Right lobe of liver (tissue), 6 donors: Measurements from ENCODE around the gene IFT88. TPM values are rescaled to one million over a fixed set of nuclear protein-coding genes. Genes with fewer than 3 reads are reported as not detected.
"Not testable (repeated sequence)": the region's sequence is repeated elsewhere in the genome, so short reads cannot be mapped to it uniquely, and the experiment has no call there.

Source experiments
- ATAC-seq, 4 donors: fragments of 200-7000 bp; cut with Tn5 transposase; one replicate each; pipeline ENCODE4 v1.9.1; 2020; ENCODE audit warnings: mild to moderate bottlenecking in 4 of 4, moderate library complexity in 4 of 4
- DNase-seq, 3 donors: peaks; one replicate each; pipeline ENCODE4 v3.0.0-alpha.2; 2020
- H3K27ac ChIP-seq, 3 donors: fragments of 200-600 bp; one replicate each; pipeline ENCODE4 v1.8.0; 2022
- H3K27me3 ChIP-seq, 2 donors: fragments of 200-600 bp; one replicate each; pipeline ENCODE4 v1.8.0; 2022
- H3K36me3 ChIP-seq, 4 donors: fragments of 200-600 bp; sonication (generic) in 1 of 4; one replicate each; pipeline versions ENCODE4 v1.5.1 to v1.8.0; 2017 to 2022; ENCODE audit warnings: control low read depth in 1 of 4
- H3K4me1 ChIP-seq, 4 donors: fragments of 200-600 bp; sonication (generic) in 1 of 4; one replicate each; pipeline versions ENCODE4 v1.5.1 to v1.8.0; 2017 to 2022; ENCODE audit warnings: control low read depth in 1 of 4
- H3K4me3 ChIP-seq, 3 donors: fragments of 200-600 bp; one replicate each; pipeline ENCODE4 v1.8.0; 2022
- H3K9me3 ChIP-seq, 4 donors: fragments of 200-600 bp; sonication (generic) in 1 of 4; one replicate each; pipeline versions ENCODE4 v1.5.1 to v1.8.0; 2017 to 2022; ENCODE audit warnings: control low read depth in 1 of 4
- CTCF ChIP-seq, 4 donors: fragments of 200-600 bp in 3 of 4; fragments of 450-650 bp in 1 of 4; IDR thresholded peaks; one replicate each; pipeline versions ENCODE4 v1.5.1 to v1.8.0; 2016 to 2022; ENCODE audit warnings: antibody characterized with exemption in 4 of 4, mild to moderate bottlenecking in 2 of 4
- POLR2A ChIP-seq: fragments of 450-650 bp; IDR thresholded peaks from one replicate; pipeline ENCODE4 v1.6.1; 2017; ENCODE audit warnings: antibody characterized with exemption, mild to moderate bottlenecking
- WGBS: methylation state at CpG from one replicate; pipeline ENCODE4 v1.1.6; 2018; ENCODE audit warnings: low coverage, low lambda C conversion rate; ENCODE audit not compliant: insufficient coverage; ENCODE audit errors: missing lambda C conversion rate; 5-methylcytosine and 5-hydroxymethylcytosine counted together
- intact Hi-C, 2 donors: fragments of 100-400 bp; cut with DNase I; formaldehyde crosslinking; loops; one replicate each; pipeline versions ENCODE4 v1.11.2 to v1.14.1; 2022
- total RNA-seq, 6 experiments: library from RNA; depleted of rRNA in 2 of 6; stranded (reverse); fragments of >200 nt in 2 of 6; fragmentation: NEBNext Ultra II Directional in 3 of 6; extraction: Animal tissue kit (Norgen Biotek cat#: 25700) in 3 of 6; gene quantifications; one replicate each; pipeline versions ENCODE4 v1.1.0 to v1.2.4, GENCODE V29; 2016 to 2023
- donor health status: DM: no; HTN: yes; CAD: no.
- donor health status: DM: no; HTN: no; CAD: no.
- donor health status: DM: no; HTN: no; CAD: no.
- donor health status: DM: no; HTN: yes; CAD: no.
- donor health status: DM: no; HTN: yes; CAD: no.

IFT88 gene
- total RNA-seq, 6 experiments from 2014 or later, result 7.9 to 17.6 (median 11.8) TPM

GRCh38 chr13:20679879-20680278 lies 112.9 kb downstream of the IFT88 start:
- WGBS, result 56% methylated on average over 3 of the region's 3 CpGs
- intact Hi-C loops, result no loop called here
- ATAC-seq, result no peak
- no peak overlapping the region for H3K27ac ChIP-seq
- H3K4me3 ChIP-seq, result no peak overlapping the region
- no peaks in the 10 kb centered on the region for H3K27me3 ChIP-seq
- peaks cover 0 to 3% (median 0%) of the 10 kb centered on the region in 4 donors for H3K4me1 ChIP-seq
- no peak for TF ChIP-seq POLR2A
- TF ChIP-seq CTCF (IDR thresholded peaks at IDR 0.05), result no peak
- H3K36me3 ChIP-seq, result peaks cover 0 to 6% (median 0%) of the 10 kb centered on the region in 4 donors
- no peak for DNase-seq
- no peaks in the 10 kb centered on the region for H3K9me3 ChIP-seq

GRCh38 chr13:20680416-20681080 lies 113.6 kb downstream of the IFT88 start:
- Histone ChIP-seq H3K27ac (no peak overlapping the region), H3K4me3 (no peak overlapping the region), H3K36me3 (peaks cover 0 to 1% (median 0%) of the 10 kb centered on the region in 4 donors), H3K27me3 (no peaks in the 10 kb centered on the region), H3K4me1 (peaks cover 0 to 3% (median 0%) of the 10 kb centered on the region in 4 donors), H3K9me3 (no peaks in the 10 kb centered on the region)
- intact Hi-C loops, result no loop called here
- DNase-seq (no peak), ATAC-seq (no peak)
- TF ChIP-seq POLR2A (no peak), CTCF (IDR thresholded peaks at IDR 0.05) (no peak)
- WGBS, result 97% methylated on average over 7 of the region's 10 CpGs

GRCh38 chr13:20681481-20681880 lies 114.5 kb downstream of the IFT88 start:
- H3K4me3 ChIP-seq, DNase-seq, H3K4me1 ChIP-seq, H3K9me3 ChIP-seq, H3K27me3 ChIP-seq, H3K27ac ChIP-seq, intact Hi-C loops, H3K36me3 ChIP-seq, ATAC-seq: not testable (repeated sequence)
- 75% methylated on average over 5 of the region's 5 CpGs for WGBS

GRCh38 chr13:20682061-20682460 lies 115.1 kb downstream of the IFT88 start:
- 90% methylated on average over 1 of the region's 1 CpG for WGBS
- ATAC-seq, result no peak

More at GRCh38 chr13:20682061-20682460, 115.1 kb downstream of the IFT88 start:
- H3K9me3 ChIP-seq, result no peaks in the 10 kb centered on the region
- TF ChIP-seq POLR2A (no peak), CTCF (IDR thresholded peaks at IDR 0.05) (no peak)
- H3K27ac ChIP-seq, result no peak overlapping the region
- H3K4me1 ChIP-seq, result peaks cover 0 to 3% (median 0%) of the 10 kb centered on the region in 4 donors
- no peaks in the 10 kb centered on the region for H3K27me3 ChIP-seq
- no peak for DNase-seq
- H3K4me3 ChIP-seq, result no peak overlapping the region
- intact Hi-C loops, result no loop called here
- H3K36me3 ChIP-seq, result peaks cover 0 to 2% (median 0%) of the 10 kb centered on the region in 4 donors
